ENCODE measurements around the gene LNPEP. TPM values are rescaled to one million over a fixed set of nuclear protein-coding genes. Genes with fewer than 3 reads are reported as not detected.
A peak's percentile ranks its signal among the peaks of the same experiment; 100 is the strongest.
"Not testable (repeated sequence)": the region's sequence is repeated elsewhere in the genome, so short reads cannot be mapped to it uniquely, and the experiment has no call there.

LNPEP gene
- polyA plus RNA-seq, 3 donors = 23.4 to 28.4 (median 25.1) TPM

DNA sequence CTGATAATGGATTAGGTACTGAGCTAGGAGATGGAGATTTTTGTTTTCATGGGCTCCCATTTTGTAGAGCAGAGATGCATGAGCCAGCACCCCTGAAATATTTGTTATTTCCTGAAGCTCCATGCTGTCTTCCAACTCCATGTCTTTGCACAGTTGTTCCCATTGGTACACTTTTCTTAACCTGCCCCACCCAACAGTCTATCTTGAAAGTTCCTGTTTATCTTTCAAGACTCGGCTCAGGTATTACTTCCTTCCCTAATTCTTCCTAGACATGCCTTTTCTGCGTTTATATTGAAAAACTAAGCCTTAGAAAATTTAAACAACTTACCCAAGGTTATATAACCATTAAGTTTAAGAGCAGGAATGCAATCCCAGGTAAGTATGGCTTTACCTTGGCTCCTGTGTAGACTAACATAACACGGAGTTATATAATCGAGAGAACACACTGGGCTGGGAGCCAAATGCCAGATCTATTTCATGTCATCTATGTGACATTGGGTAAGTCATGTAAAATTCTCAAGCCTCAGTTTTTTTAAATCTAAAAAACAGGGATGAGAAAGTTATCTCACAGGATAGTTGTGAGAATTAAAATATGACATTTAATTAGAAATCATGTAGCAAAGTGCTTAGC is 139.1 kb downstream of the LNPEP start:
- DNase-seq (ENCODE audit: extremely low read depth in 1 of 11, low read depth in 9 of 11, low spot score in 4 of 11) = no peak

DNA sequence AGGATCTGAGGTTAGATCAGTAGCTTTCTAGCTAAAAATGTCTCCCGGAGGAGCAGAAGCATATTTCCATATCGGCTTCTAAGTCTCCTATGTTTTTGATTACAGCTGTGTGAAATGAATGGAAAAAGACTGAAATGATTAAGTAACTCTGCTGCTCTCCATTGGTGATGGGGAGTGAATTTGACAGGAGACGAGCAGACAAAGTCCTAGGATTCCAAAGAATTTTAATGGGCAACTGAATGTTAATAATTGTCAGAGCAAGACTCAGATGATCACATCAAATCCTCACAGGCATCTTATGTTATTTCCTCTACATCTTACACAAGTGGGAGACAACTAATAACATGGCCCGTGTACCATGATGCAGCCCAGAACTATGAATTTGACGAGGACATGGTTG is 139.8 kb downstream of the LNPEP start:
- DNase-seq (ENCODE audit: extremely low read depth in 1 of 11, low read depth in 9 of 11, low spot score in 4 of 11) = peak in 1 of 11 donors; percentile 54

DNA sequence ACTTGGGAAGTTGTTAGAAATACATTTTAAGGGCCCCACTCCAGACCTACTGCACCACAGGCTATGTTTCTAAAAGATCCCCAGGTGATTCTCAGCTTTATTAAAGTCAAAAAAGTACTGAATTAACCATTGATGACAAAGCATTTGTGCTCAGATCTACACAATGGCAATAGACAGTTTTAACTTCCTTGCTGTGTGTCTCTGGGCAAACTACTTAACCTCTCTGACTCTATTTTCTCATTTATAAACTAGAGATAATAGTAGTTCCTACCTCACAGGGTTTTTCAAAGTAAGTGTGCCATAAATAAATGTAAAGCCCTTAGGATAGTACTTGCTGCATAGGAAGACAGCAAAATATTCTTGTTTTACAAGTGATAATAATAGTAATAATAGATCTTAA is 140.2 kb downstream of the LNPEP start:
- DNase-seq (ENCODE audit: extremely low read depth in 1 of 11, low read depth in 9 of 11, low spot score in 4 of 11) = no peak

DNA sequence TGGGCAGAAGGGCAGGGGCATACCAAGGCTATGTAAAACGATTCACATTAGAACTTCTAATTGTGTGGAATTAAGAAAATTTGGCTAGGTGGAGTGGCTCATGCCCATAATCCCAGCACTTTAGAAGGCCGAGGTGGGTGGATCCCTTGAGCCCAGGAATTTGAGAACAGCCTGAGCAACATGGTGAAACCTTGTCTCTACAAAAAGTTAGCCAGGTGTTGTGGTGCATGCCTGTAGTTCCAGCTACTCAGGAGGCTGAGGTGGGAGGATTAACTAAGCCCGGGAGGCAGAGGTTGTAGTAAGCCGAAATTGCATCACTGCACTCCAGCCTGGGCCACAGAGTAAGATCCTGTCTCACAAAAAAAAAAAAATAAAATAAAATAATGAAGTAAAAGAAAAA is 141.4 kb downstream of the LNPEP start:
- no peak for DNase-seq (ENCODE audit: extremely low read depth in 1 of 11, low read depth in 9 of 11, low spot score in 4 of 11)

DNA sequence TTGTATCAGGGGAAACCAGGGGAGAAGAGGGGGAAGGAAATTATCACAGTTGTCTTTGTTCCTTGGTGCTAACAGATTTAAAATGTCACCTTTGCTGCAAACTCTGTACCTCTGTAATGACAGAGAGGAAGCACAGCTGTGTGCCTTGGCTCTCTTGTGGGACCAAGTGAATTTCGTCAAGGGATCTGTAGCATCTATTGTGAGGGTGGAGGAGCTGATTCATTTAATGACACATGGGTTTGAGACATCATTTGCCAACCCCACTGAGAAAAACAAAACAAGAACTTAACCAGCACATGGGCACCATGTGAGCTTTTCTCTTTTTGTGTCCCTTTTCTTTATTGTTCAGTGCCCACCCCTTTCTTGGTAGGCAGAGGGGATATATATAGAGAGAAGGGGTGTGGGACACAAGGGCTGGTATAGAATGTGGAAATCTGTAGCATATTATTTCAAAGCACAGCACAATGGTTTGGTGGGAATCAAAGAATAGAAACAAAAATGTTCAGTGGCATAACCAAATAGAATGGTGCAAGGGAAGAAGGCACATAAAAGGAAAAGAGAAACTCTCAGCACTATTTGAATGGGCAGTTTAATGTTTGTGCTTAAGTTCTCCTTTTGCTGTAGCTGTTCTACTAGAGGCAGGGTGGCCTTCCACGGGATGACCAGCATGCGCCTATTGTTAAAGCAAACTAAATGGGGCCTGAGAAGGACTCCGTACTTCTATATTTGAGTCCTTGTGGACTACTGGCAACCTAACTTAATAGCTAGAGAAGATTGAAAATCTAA is 143.3 kb downstream of the LNPEP start:
- DNase-seq (ENCODE audit: extremely low read depth in 1 of 11, low read depth in 9 of 11, low spot score in 4 of 11) = no peak

DNA sequence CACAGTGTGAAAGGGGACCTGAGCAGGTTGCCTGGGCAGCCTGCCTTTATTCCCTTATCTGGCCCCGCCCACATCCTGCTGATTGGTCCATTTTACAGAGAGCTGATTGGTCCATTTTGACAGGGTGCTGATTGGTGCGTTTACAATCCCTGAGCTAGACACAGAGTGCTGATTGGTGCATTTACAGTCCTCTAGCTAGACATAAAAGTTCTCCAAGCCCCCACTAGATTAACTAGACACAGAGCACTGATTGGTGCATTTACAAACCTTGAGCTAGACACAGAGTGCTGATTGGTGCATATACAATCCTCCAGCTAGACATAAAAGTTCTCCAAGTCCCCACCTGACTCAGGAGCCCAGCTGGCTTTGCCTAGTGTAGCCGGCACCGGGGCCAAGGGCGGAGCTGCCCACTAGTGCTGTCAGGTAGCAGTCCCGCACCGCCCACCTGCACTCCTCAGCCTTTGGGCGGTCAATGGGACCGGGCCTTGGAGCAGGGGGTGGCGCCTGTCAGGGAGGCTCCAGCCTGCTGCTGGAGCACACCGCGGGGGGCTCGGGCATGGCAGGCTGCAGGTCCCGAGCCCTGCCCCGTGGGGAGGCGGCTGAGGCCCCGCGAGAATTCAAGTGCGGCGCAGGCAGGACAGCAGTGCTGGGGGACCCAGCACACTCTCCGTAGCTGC is 149.0 kb downstream of the LNPEP start:
- not testable (repeated sequence) for DNase-seq (ENCODE audit: extremely low read depth in 1 of 11, low read depth in 9 of 11, low spot score in 4 of 11)

DNA sequence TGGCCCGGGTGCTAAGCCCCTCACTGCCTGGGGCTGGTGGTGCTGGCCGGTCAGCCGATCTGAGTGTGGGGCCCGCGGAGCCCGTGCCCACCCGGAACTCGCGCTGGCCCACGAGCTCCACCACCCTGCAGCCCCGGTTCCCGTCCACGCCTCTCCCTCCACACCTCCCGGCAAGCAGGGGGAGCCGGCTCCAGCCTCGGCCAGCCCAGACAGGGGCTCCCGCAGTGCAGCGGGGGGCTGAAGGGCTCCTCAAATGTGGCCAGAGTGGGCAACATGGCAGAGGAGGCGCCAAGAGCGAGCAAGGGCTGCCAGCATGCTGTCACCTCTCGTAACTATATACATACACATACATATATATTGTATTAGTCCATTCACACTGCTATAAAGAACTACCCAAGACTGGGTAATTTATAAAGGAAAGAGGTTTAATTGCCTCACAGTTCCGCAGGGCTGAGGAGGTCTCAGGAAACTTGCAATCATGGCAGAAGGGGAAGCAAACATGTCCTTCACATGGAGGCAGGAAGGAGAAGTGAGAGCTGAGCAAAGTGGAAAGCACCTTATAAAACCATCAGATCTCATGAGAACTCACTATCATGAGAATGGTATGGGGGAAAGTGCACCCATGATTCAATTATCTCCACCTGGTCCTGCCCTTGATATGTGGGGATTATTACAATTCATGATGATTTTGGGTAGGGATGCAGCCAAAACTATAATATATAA is 149.7 kb downstream of the LNPEP start:
- no peak for DNase-seq (ENCODE audit: extremely low read depth in 1 of 11, low read depth in 9 of 11, low spot score in 4 of 11)

Other genes with a start within 250 kb of the LNPEP start
- gene ERAP1, start 128.1 kb upstream of the LNPEP start, polyA plus RNA-seq (ENCODE audit: insufficient read length in 3 of 3) = 10 to 100 TPM; 46.2 to 86.9 (median 58.3) TPM
- 10 to 100 TPM in 2 of 3 donors, 1 to 10 TPM in 1; 4.0 to 17.7 (median 13.8) TPM for gene ERAP2, start 59.6 kb upstream of the LNPEP start, polyA plus RNA-seq (ENCODE audit: insufficient read length in 3 of 3)
- gene LIX1, start 206.5 kb downstream of the LNPEP start, polyA plus RNA-seq (ENCODE audit: insufficient read length in 3 of 3) = 1 to 10 TPM; 3.8 to 5.4 (median 5.0) TPM
- 10 to 100 TPM; 35.3 to 44.9 (median 42.7) TPM for gene RIOK2, start 247.2 kb downstream of the LNPEP start, polyA plus RNA-seq (ENCODE audit: insufficient read length in 3 of 3)

Measured in renal cortex interstitium (tissue), 11 donors.